ENCODE results near the gene DNAH11. TPM values are rescaled to one million over a fixed set of nuclear protein-coding genes. Genes with fewer than 3 reads are reported as not detected.

The DNAH11 gene
- total and polyA plus RNA-seq, 2 of the 13 experiments (the other 11 are each of a cell fraction or from before 2014, with no cell fraction given): not detected

DNA sequence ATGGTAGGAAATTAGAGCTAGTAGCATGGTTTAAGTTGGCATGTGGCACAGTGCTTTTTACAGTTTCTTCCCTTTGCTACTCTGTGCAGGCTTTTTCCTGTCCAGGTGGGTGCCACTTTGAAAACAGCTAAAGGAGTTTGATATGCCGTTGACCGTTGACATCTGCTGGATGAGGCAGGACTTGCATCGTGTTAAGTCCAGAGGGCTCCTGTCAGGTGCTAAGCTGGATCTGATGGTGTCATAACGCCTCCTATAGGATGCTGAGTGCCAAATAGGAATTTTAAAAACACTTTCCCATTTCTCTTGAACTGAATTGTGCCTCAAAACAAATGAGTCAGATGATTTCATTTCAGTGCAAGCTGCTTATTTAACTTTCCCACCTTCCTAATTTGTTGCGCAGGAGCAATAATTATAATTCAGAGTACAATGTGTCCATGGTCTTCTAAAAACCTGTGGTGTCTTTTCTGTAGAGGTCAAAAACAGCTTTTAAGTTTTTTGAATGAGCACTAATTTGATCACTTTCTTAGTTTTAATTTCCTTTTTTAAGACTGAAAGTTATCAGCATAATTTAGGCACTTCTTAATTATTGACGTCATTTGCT is 224.6 kb downstream of the DNAH11 start:
- Histone ChIP-seq H3K36me3 (replicated peaks in 1 of 2; ENCODE audit: control insufficient read depth in 1 of 2, insufficient read depth in 2 of 2, low read length in 2 of 2) (no peaks in the 10 kb centered on the region), H3K4me3 (replicated peaks in 1 of 3; ENCODE audit: insufficient read depth in 1 of 3, low read depth in 2 of 3, low read length in 3 of 3) (no peak overlapping the region), H3K4me2 (ENCODE audit: low read depth, low read length) (no peak overlapping the region), H3K4me1 (ENCODE audit: insufficient read depth, low read length) (no peaks in the 10 kb centered on the region), H3K27me3 (ENCODE audit: control insufficient read depth in 1 of 2, insufficient read depth in 2 of 2, low read length in 2 of 2) (no peaks in the 10 kb centered on the region), H3K9ac (ENCODE audit: insufficient read depth, low read depth, low read length) (no peak overlapping the region), H2AFZ (ENCODE audit: low read length) (no peak overlapping the region), H3K27ac (ENCODE audit: extremely low read length, insufficient read depth, low read length) (no peak overlapping the region), H3K79me2 (ENCODE audit: insufficient read depth, low read length) (no peaks in the 10 kb centered on the region), H3K9me3 (ENCODE audit: low read length) (no peaks in the 10 kb centered on the region), H4K20me1 (ENCODE audit: insufficient read depth, low read length) (no peaks in the 10 kb centered on the region)
- ChIA-PET CTCF (ENCODE audit: low intra/inter-chr PET ratio, low total read pairs) (interaction anchor here (1.2 to 1.4 kb wide), 3 partner anchors 506 to 516 kb away, joined by 3 to 8 read pairs (median 3); no protein-coding TSS in a partner anchor), POLR2A (no interaction called here)
- in situ Hi-C loops (cut with HindIII; ENCODE audit: extremely low pct_ligation_motif_present, low pct_unique_long_range_greater_than_20kb): loop anchor here (5.0 to 25.0 kb wide), 3 partner anchors 230 to 993 kb away; partner anchors contain the start of gene DNAH11
- DNase-seq (ENCODE audit: low spot score) (peak; percentile 84), FAIRE-seq (peak; percentile 85), ATAC-seq (peak; percentile 100)
- no TSS peak for BruUV-seq (replicated peaks)
- 0% methylated on average over 6 of the region's 6 CpGs for WGBS (ENCODE audit: low lambda C conversion rate)
- intact Hi-C loops (cut with micrococcal nuclease; ENCODE audit: unreplicated experiment): loop anchor here (1.0 to 10.0 kb wide), 4 partner anchors 263 to 990 kb away; no protein-coding TSS in a partner anchor
- TF ChIP-seq, protein P1, sequence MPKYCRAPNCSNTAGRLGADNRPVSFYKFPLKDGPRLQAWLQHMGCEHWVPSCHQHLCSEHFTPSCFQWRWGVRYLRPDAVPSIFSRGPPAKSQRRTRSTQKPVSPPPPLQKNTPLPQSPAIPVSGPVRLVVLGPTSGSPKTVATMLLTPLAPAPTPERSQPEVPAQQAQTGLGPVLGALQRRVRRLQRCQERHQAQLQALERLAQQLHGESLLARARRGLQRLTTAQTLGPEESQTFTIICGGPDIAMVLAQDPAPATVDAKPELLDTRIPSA (CRISPR knock-in tag; IDR thresholded peaks at IDR 0.05; ENCODE audit: borderline replicate concordance): no peak
- TF ChIP-seq STAG1 (CRISPR knock-in tag; IDR thresholded peaks at IDR 0.05): peak; percentile 91
- no peak for TF ChIP-seq KLF6 (CRISPR knock-in tag; IDR thresholded peaks at IDR 0.05)
- TF ChIP-seq, protein P2, sequence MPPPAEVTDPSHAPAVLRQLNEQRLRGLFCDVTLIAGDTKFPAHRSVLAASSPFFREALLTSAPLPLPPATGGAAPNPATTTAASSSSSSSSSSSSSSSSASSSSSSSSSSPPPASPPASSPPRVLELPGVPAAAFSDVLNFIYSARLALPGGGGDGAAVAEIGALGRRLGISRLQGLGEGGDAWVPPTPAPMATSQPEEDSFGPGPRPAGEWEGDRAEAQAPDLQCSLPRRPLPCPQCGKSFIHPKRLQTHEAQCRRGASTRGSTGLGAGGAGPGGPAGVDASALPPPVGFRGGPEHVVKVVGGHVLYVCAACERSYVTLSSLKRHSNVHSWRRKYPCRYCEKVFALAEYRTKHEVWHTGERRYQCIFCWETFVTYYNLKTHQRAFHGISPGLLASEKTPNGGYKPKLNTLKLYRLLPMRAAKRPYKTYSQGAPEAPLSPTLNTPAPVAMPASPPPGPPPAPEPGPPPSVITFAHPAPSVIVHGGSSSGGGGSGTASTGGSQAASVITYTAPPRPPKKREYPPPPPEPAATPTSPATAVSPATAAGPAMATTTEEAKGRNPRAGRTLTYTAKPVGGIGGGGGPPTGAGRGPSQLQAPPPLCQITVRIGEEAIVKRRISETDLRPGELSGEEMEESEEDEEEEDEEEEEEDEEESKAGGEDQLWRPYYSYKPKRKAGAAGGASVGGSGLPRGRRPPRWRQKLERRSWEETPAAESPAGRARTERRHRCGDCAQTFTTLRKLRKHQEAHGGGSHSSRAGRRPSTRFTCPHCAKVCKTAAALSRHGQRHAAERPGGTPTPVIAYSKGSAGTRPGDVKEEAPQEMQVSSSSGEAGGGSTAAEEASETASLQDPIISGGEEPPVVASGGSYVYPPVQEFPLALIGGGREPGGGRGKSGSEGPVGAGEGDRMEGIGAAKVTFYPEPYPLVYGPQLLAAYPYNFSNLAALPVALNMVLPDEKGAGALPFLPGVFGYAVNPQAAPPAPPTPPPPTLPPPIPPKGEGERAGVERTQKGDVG (CRISPR knock-in tag; IDR thresholded peaks at IDR 0.05; ENCODE audit: borderline replicate concordance): no peak
- TF ChIP-seq RELA (CRISPR knock-in tag; IDR thresholded peaks at IDR 0.05): no peak
- 0 out of 2 replicates have a peak, but pooled peaks have one; percentile 23 for TF ChIP-seq REPIN1 (CRISPR knock-in tag; IDR thresholded peaks at IDR 0.05; ENCODE audit: borderline replicate concordance, low read depth)
- no peak for TF ChIP-seq PHF21A (CRISPR knock-in tag; IDR thresholded peaks at IDR 0.05)
- TF ChIP-seq, protein P3, sequence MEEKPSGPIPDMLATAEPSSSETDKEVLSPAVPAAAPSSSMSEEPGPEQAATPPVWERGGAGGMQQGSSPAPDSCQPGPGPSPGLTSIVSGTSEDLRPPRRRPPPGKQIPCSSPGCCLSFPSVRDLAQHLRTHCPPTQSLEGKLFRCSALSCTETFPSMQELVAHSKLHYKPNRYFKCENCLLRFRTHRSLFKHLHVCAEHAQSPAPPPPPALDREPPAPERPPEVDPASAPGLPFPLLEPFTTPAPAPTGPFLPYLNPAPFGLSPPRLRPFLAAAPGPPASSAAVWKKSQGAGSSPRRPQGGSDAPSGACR (CRISPR knock-in tag; IDR thresholded peaks at IDR 0.05): no peak
- TF ChIP-seq FOXA3 (CRISPR knock-in tag; IDR thresholded peaks at IDR 0.05): 0 out of 2 replicates have a peak, but pooled peaks have one; percentile 11
- no peak for TF ChIP-seq ZBTB8A (CRISPR knock-in tag; IDR thresholded peaks at IDR 0.05; ENCODE audit: borderline replicate concordance, low read depth)
- no peak for TF ChIP-seq ZSCAN12 (CRISPR knock-in tag; IDR thresholded peaks at IDR 0.05)
- no peak for TF ChIP-seq CENPT (CRISPR knock-in tag; IDR thresholded peaks at IDR 0.05; ENCODE audit: low read depth)
- TF ChIP-seq ZMAT3 (CRISPR knock-in tag; conservative IDR thresholded peaks at IDR 0.05): no peak
- no peak for TF ChIP-seq BCL6 (CRISPR knock-in tag; IDR thresholded peaks at IDR 0.05)
- TF ChIP-seq HOXA7 (CRISPR knock-in tag; IDR thresholded peaks at IDR 0.05): no peak
- peak; percentile 28; the same call in 1 of the 2 replicates for TF ChIP-seq BHLHE40 (IDR thresholded peaks at IDR 0.05; ENCODE audit: low read length)
- no peak for TF ChIP-seq SPEN (CRISPR knock-in tag; IDR thresholded peaks at IDR 0.05; ENCODE audit: low read depth)
- TF ChIP-seq, protein P4, sequence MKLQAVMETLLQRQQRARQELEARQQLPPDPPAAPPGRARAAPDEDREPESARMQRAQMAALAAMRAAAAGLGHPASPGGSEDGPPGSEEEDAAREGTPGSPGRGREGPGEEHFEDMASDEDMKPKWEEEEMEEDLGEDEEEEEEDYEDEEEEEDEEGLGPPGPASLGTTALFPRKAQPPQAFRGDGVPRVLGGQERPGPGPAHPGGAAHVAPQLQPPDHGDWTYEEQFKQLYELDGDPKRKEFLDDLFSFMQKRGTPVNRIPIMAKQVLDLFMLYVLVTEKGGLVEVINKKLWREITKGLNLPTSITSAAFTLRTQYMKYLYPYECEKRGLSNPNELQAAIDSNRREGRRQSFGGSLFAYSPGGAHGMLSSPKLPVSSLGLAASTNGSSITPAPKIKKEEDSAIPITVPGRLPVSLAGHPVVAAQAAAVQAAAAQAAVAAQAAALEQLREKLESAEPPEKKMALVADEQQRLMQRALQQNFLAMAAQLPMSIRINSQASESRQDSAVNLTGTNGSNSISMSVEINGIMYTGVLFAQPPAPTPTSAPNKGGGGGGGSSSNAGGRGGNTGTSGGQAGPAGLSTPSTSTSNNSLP (IDR thresholded peaks at IDR 0.05; ENCODE audit: low read depth, low read length): peak; percentile 40; the same call in 1 of the 2 replicates

All from HepG2 (cell line).